ENCODE data around the gene BEST4.

DNA sequence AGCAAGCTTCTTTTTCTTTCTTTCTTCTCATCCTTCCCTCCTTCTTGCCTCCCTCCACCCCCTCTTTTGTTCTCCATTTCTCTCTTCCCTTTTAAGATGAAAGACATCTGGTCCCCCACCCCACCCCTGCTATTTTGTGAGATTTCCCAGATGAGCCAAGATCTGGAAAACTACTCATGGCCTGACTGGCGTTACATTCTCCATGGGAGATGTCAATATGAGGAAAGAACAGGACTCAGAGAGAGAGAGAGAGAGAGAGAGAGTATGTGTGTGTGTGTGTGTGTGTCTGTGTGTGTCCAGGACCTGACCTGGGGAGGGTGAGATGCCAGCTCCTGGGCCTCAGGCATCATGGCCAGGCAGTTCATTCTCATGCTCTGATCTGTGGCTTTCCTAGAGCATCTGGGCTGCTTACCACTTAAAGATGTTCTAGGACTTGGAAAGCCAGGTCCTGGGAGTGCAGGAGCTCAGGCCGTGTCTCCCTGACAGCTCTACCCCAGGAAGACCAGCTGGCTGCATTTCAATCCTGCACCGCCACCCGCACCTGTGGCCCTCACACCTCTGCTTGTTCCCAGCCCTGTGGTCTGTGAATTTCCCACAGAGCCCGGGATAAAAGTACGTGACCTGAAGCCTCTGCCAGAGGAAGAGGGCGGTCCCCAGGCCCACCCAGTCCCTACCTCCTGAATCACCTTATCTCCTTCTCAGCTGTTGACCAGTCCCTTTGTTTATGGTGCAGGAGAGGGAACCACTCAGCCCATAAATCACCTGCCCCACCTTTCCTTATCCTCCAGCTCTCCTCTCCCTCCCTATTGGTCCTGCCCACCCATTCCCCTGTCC, 3.2 kb upstream of the BEST4 start:
- TF ChIP-seq CTCF (IDR thresholded peaks at IDR 0.05; ENCODE audit: low read depth, low read length) (no peak), POLR2A (IDR thresholded peaks at IDR 0.05; ENCODE audit: extremely low read depth, insufficient read length) (no peak)
